ENCODE data around the gene HLA-DPB1. TPM values are rescaled to one million over a fixed set of nuclear protein-coding genes. Genes with fewer than 3 reads are reported as not detected.

Gene HLA-DPB1
- polyA plus RNA-seq, 2 of the 4 experiments (the other 2 are of a cell fraction), result not detected

DNA sequence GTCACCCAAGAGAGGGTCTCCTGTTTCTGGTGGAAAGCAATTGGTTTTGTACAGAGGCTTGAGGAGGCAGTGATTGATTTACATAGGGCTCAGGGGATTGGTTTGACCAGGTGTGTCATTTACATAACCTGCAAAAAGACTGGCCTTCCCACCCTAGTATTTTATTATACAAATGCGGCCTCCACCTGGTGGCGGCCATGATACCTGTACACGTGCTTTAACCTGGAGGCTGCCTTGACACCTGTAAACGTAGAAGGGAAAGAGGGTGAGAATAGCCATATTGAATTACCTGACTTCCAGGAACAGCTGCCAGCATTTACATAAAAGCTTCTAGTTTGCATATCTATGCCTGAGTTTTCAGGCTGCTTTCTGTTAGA, 48.7 kb downstream of the HLA-DPB1 start:
- Histone ChIP-seq H3K4me2 (no peak overlapping the region), H3K9me3 (peaks cover 14% of the 10 kb centered on the region), H3K4me3 (no peak overlapping the region), H3K27ac (no peak overlapping the region), H3K4me1 (no peaks in the 10 kb centered on the region)
- ATAC-seq, result no peak
- no peak for FAIRE-seq
- ChIA-PET CTCF (interaction anchor here (0.7 to 1.5 kb wide), 8 partner anchors 10 to 123 kb away, joined by 3 to 7 read pairs (median 3); no protein-coding TSS in a partner anchor), POLR2A (no interaction called here)
- no peak for DNase-seq (ENCODE audit: low read depth in 1 of 2, low spot score in 1 of 2)
- TF ChIP-seq HDAC2 (IDR thresholded peaks at IDR 0.05) (no peak), SMC3 (IDR thresholded peaks at IDR 0.05) (no peak), ZSCAN20 (CRISPR knock-in tag; IDR thresholded peaks at IDR 0.05) (no peak), RAD21 (conservative IDR thresholded peaks at IDR 0.05 in 1 of 2, IDR thresholded peaks at IDR 0.05 in 1 of 2) (no peak), HEYL (CRISPR knock-in tag; IDR thresholded peaks at IDR 0.05) (no peak), ZNF302 (CRISPR knock-in tag; IDR thresholded peaks at IDR 0.05) (no peak), HOXA7 (CRISPR knock-in tag; IDR thresholded peaks at IDR 0.05) (no peak), CHD2 (IDR thresholded peaks at IDR 0.05; ENCODE audit: low read length, partially characterized antibody) (no peak), HOXB13 (CRISPR knock-in tag; IDR thresholded peaks at IDR 0.05; ENCODE audit: low read depth) (no peak), RFX5 (IDR thresholded peaks at IDR 0.05) (no peak), EHF (CRISPR knock-in tag; IDR thresholded peaks at IDR 0.05) (no peak)
- TF ChIP-seq, protein P1, sequence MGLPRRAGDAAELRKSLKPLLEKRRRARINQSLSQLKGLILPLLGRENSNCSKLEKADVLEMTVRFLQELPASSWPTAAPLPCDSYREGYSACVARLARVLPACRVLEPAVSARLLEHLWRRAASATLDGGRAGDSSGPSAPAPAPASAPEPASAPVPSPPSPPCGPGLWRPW (IDR thresholded peaks at IDR 0.05), result no peak
- TF ChIP-seq, protein P2, sequence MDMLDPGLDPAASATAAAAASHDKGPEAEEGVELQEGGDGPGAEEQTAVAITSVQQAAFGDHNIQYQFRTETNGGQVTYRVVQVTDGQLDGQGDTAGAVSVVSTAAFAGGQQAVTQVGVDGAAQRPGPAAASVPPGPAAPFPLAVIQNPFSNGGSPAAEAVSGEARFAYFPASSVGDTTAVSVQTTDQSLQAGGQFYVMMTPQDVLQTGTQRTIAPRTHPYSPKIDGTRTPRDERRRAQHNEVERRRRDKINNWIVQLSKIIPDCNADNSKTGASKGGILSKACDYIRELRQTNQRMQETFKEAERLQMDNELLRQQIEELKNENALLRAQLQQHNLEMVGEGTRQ (IDR thresholded peaks at IDR 0.05), result no peak
- TF ChIP-seq, protein P3, sequence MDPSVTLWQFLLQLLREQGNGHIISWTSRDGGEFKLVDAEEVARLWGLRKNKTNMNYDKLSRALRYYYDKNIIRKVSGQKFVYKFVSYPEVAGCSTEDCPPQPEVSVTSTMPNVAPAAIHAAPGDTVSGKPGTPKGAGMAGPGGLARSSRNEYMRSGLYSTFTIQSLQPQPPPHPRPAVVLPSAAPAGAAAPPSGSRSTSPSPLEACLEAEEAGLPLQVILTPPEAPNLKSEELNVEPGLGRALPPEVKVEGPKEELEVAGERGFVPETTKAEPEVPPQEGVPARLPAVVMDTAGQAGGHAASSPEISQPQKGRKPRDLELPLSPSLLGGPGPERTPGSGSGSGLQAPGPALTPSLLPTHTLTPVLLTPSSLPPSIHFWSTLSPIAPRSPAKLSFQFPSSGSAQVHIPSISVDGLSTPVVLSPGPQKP (IDR thresholded peaks at IDR 0.05; ENCODE audit: low read depth, low read length), result no peak
- TF ChIP-seq, protein P4, sequence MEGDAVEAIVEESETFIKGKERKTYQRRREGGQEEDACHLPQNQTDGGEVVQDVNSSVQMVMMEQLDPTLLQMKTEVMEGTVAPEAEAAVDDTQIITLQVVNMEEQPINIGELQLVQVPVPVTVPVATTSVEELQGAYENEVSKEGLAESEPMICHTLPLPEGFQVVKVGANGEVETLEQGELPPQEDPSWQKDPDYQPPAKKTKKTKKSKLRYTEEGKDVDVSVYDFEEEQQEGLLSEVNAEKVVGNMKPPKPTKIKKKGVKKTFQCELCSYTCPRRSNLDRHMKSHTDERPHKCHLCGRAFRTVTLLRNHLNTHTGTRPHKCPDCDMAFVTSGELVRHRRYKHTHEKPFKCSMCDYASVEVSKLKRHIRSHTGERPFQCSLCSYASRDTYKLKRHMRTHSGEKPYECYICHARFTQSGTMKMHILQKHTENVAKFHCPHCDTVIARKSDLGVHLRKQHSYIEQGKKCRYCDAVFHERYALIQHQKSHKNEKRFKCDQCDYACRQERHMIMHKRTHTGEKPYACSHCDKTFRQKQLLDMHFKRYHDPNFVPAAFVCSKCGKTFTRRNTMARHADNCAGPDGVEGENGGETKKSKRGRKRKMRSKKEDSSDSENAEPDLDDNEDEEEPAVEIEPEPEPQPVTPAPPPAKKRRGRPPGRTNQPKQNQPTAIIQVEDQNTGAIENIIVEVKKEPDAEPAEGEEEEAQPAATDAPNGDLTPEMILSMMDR (IDR thresholded peaks at IDR 0.05), result no peak
- 33% methylated on average over 4 of the region's 4 CpGs for WGBS (ENCODE audit: missing lambda C conversion rate)

DNA sequence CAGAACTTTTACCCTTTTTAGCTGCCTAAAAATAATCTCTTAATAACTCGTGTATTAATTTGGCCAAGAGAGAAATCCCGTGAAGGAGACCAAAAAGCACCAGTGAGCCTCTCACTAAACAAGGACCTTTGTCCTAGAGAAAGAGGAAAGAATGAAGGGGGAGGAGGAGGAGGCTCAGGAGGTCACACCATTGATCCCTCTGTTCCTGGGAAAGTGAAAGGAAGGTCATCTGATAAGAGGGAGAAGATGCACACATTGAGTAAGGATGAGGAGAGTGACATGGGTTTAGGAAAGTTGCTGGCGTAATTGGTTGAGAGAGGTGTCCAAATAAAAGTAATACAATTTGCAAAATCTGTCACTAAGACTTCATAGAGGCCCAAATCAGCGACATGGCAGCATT, 49.2 kb downstream of the HLA-DPB1 start:
- ATAC-seq (no peak), FAIRE-seq (no peak), DNase-seq (ENCODE audit: low read depth in 1 of 2, low spot score in 1 of 2) (no peak)
- Histone ChIP-seq H3K4me1 (no peaks in the 10 kb centered on the region), H3K27ac (no peak overlapping the region), H3K4me3 (no peak overlapping the region), H3K9me3 (peaks cover 14% of the 10 kb centered on the region), H3K4me2 (no peak overlapping the region)
- CTCF ChIA-PET, result interaction anchor here (0.7 to 1.6 kb wide), 8 partner anchors 11 to 123 kb away, joined by 3 to 7 read pairs (median 3); no protein-coding TSS in a partner anchor
- WGBS (ENCODE audit: missing lambda C conversion rate), result 17% methylated on average over 4 of the region's 4 CpGs
- POLR2A ChIA-PET, result no interaction called here
- no peak for TF ChIP-seq EHMT2 (IDR thresholded peaks at IDR 0.05; ENCODE audit: low read depth)
- no peak for TF ChIP-seq ZSCAN20 (CRISPR knock-in tag; IDR thresholded peaks at IDR 0.05)
- TF ChIP-seq, protein P5, sequence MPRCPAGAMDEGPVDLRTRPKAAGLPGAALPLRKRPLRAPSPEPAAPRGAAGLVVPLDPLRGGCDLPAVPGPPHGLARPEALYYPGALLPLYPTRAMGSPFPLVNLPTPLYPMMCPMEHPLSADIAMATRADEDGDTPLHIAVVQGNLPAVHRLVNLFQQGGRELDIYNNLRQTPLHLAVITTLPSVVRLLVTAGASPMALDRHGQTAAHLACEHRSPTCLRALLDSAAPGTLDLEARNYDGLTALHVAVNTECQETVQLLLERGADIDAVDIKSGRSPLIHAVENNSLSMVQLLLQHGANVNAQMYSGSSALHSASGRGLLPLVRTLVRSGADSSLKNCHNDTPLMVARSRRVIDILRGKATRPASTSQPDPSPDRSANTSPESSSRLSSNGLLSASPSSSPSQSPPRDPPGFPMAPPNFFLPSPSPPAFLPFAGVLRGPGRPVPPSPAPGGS (IDR thresholded peaks at IDR 0.05), result no peak
- no peak for TF ChIP-seq RAD21 (conservative IDR thresholded peaks at IDR 0.05 in 1 of 2, IDR thresholded peaks at IDR 0.05 in 1 of 2)
- TF ChIP-seq RCOR1 (IDR thresholded peaks at IDR 0.05; ENCODE audit: low read depth, low read length), result no peak
- TF ChIP-seq, protein P2 (IDR thresholded peaks at IDR 0.05), result no peak
- no peak for TF ChIP-seq ZFP36 (IDR thresholded peaks at IDR 0.05; ENCODE audit: borderline replicate concordance, partially characterized antibody)
- TF ChIP-seq, protein P6, sequence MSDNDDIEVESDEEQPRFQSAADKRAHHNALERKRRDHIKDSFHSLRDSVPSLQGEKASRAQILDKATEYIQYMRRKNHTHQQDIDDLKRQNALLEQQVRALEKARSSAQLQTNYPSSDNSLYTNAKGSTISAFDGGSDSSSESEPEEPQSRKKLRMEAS (IDR thresholded peaks at IDR 0.05), result no peak
- TF ChIP-seq RARB (CRISPR knock-in tag; IDR thresholded peaks at IDR 0.05), result no peak
- TF ChIP-seq POLR2A (IDR thresholded peaks at IDR 0.05; ENCODE audit: low read length), result no peak
- no peak for TF ChIP-seq MAFK (IDR thresholded peaks at IDR 0.05; ENCODE audit: partially characterized antibody)
- no peak for TF ChIP-seq POLR2AphosphoS2 (conservative IDR thresholded peaks at IDR 0.05; ENCODE audit: low read length)
- no peak for TF ChIP-seq TFCP2L1 (CRISPR knock-in tag; IDR thresholded peaks at IDR 0.05)
- no peak for TF ChIP-seq JUNB (IDR thresholded peaks at IDR 0.05)
- no peak for TF ChIP-seq ZC3H11A (IDR thresholded peaks at IDR 0.05)
- no peak for TF ChIP-seq KDM1A (IDR thresholded peaks at IDR 0.05; ENCODE audit: low read depth)
- TF ChIP-seq ZNF302 (CRISPR knock-in tag; IDR thresholded peaks at IDR 0.05), result no peak

Measured in A549 (cell line).